ENCODE measurements around the gene NARF. TPM values are rescaled to one million over a fixed set of nuclear protein-coding genes. Genes with fewer than 3 reads are reported as not detected.

NARF gene
- total RNA-seq, 1 donor from 2014 or later, result 64.4 TPM

DNA sequence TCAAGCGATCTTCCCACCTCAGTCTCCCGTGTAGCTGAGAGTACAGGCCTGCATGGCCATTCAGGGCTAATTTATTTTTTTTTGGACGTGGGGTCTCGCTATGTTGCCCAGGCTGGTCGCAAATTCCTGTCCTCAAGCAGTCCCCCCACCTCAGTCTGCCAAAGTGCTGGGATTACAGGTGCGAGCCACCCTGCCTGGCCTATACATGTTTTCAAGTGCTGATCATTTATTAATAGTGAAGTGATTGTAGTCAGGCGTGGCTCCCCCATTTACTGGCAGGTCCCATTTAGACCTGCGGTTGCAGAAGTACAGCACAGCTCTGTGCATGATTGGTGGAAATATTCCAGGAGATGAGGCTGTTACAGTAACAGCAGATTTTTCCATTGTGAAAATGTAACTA lies 69.4 kb downstream of the NARF start:
- FAIRE-seq (no peak), DNase-seq (ENCODE audit: low read depth) (peak; percentile 28)
- Histone ChIP-seq H3K4me1 (ENCODE audit: insufficient read depth, low read length) (peaks cover 22% of the 10 kb centered on the region), H3K9me3 (ENCODE audit: insufficient read depth, low read depth, low read length) (no peaks in the 10 kb centered on the region), H3K4me2 (ENCODE audit: low read length) (no peak overlapping the region), H3K9ac (ENCODE audit: low read length) (no peak overlapping the region), H3K79me2 (ENCODE audit: insufficient read depth, low read length) (peaks cover 100% of the 10 kb centered on the region), H3K27me3 (ENCODE audit: insufficient read depth, low read length) (no peaks in the 10 kb centered on the region), H2AFZ (ENCODE audit: low read depth, low read length) (no peak overlapping the region), H3K36me3 (ENCODE audit: insufficient read depth, low read length) (no peaks in the 10 kb centered on the region), H3K27ac (ENCODE audit: low read depth, low read length) (no peak overlapping the region), H4K20me1 (ENCODE audit: insufficient read depth, low read length) (peaks cover 92% of the 10 kb centered on the region), H3K4me3 (ENCODE audit: insufficient read depth, low read depth, low read length) (no peak overlapping the region)
- no peak overlapping the region for H3K4me3 Mint-ChIP-seq (ENCODE audit: unreplicated experiment)
- H3K4me1 Mint-ChIP-seq (ENCODE audit: low read depth, unreplicated experiment), result peaks cover 38% of the 10 kb centered on the region
- TF ChIP-seq, protein P1, sequence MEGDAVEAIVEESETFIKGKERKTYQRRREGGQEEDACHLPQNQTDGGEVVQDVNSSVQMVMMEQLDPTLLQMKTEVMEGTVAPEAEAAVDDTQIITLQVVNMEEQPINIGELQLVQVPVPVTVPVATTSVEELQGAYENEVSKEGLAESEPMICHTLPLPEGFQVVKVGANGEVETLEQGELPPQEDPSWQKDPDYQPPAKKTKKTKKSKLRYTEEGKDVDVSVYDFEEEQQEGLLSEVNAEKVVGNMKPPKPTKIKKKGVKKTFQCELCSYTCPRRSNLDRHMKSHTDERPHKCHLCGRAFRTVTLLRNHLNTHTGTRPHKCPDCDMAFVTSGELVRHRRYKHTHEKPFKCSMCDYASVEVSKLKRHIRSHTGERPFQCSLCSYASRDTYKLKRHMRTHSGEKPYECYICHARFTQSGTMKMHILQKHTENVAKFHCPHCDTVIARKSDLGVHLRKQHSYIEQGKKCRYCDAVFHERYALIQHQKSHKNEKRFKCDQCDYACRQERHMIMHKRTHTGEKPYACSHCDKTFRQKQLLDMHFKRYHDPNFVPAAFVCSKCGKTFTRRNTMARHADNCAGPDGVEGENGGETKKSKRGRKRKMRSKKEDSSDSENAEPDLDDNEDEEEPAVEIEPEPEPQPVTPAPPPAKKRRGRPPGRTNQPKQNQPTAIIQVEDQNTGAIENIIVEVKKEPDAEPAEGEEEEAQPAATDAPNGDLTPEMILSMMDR (IDR thresholded peaks at IDR 0.05; ENCODE audit: insufficient read depth, low read depth, low read length), result no peak
- no peak for TF ChIP-seq EZH2 (IDR thresholded peaks at IDR 0.05; ENCODE audit: insufficient read depth, low read length)
- no peaks in the 10 kb centered on the region for H3K27me3 Mint-ChIP-seq (ENCODE audit: low read depth, unreplicated experiment)
- H3K9me3 Mint-ChIP-seq (ENCODE audit: unreplicated experiment), result no peaks in the 10 kb centered on the region
- no peak overlapping the region for H3K27ac Mint-ChIP-seq (ENCODE audit: unreplicated experiment)
- H3K36me3 Mint-ChIP-seq (ENCODE audit: low read depth, unreplicated experiment), result no peaks in the 10 kb centered on the region

DNA sequence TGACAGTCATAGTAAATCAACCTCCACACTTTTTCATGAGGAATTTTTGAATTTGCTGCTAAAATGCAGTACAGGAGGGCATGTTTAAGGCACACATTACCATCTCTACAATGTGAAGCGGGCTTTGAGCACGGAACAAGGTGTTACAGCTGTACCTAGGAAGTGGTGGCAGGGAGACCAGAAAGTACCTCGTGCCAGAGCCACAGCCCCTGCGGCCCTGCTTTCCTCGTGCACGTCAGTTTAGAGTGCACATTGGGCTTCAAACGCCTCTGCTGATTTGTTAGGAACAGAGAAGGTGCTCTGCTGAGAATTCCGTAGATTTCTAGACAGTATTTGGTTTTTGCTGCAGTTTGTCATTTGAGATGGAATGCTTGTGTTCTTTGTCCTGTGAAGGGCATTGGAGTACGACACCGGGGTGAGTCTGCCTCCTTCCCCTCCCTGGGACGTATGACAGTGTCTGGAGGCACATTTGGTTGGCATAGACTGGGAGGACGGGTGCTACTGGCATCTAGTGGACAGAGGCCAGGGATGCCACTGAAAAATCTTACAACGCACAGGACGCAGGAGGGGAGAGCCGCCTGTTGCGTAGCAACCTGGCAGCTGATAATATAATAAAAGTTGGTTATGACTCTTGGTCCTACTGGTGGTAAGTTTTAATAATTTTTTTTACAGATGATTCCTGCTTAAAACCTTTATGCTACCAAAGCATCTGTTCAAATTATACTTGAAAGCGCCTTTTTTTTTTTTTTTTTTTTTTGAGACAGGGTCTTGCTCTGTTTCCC lies 70.1 kb downstream of the NARF start:
- Mint-ChIP-seq H3K9me3 (ENCODE audit: unreplicated experiment) (no peaks in the 10 kb centered on the region), H3K36me3 (ENCODE audit: low read depth, unreplicated experiment) (no peaks in the 10 kb centered on the region), H3K27me3 (ENCODE audit: low read depth, unreplicated experiment) (no peaks in the 10 kb centered on the region), H3K27ac (ENCODE audit: unreplicated experiment) (peak overlapping the region; percentile 1), H3K4me1 (ENCODE audit: low read depth, unreplicated experiment) (peaks cover 35% of the 10 kb centered on the region), H3K4me3 (ENCODE audit: unreplicated experiment) (no peak overlapping the region)
- H3K4me2 ChIP-seq (ENCODE audit: low read length), result peak overlapping the region; percentile 32
- H3K36me3 ChIP-seq (ENCODE audit: insufficient read depth, low read length), result no peaks in the 10 kb centered on the region
- no peak overlapping the region for H3K4me3 ChIP-seq (ENCODE audit: insufficient read depth, low read depth, low read length)
- no peak for TF ChIP-seq EZH2 (IDR thresholded peaks at IDR 0.05; ENCODE audit: insufficient read depth, low read length)
- TF ChIP-seq, protein P1 (IDR thresholded peaks at IDR 0.05; ENCODE audit: insufficient read depth, low read depth, low read length), result peak; percentile 30
- DNase-seq (ENCODE audit: low read depth) (peak; percentile 15), FAIRE-seq (no peak)
- H3K27me3 ChIP-seq (ENCODE audit: insufficient read depth, low read length), result no peaks in the 10 kb centered on the region
- H2AFZ ChIP-seq (ENCODE audit: low read depth, low read length), result no peak overlapping the region
- no peak overlapping the region for H3K27ac ChIP-seq (ENCODE audit: low read depth, low read length)
- peaks cover 87% of the 10 kb centered on the region for H4K20me1 ChIP-seq (ENCODE audit: insufficient read depth, low read length)
- H3K9me3 ChIP-seq (ENCODE audit: insufficient read depth, low read depth, low read length), result no peaks in the 10 kb centered on the region
- peaks cover 100% of the 10 kb centered on the region for H3K79me2 ChIP-seq (ENCODE audit: insufficient read depth, low read length)
- peak overlapping the region; percentile 0 for H3K9ac ChIP-seq (ENCODE audit: low read length)
- H3K4me1 ChIP-seq (ENCODE audit: insufficient read depth, low read length), result peaks cover 22% of the 10 kb centered on the region

DNA sequence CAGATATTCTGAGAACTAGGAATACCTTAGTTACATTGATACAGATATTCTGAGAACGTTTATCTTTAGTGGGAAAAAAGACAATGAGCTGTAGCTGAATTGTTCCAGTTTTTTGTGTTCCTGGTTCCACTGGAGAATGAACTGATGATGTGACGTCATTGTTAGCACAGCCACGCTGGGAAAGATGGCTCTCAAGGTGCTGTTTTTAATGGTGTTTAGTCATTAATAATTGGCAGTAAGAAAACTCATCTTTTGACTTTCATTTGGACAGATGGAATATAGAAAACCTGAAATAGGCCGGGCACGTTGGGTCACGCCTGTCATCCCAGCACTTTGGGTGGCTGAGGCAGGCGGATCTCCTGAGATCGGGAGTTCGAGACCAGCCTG lies 71.4 kb downstream of the NARF start:
- Histone ChIP-seq H3K27me3 (ENCODE audit: insufficient read depth, low read length) (no peaks in the 10 kb centered on the region), H3K4me2 (ENCODE audit: low read length) (peak overlapping the region; percentile 3), H3K27ac (ENCODE audit: low read depth, low read length) (no peak overlapping the region), H3K36me3 (ENCODE audit: insufficient read depth, low read length) (no peaks in the 10 kb centered on the region), H4K20me1 (ENCODE audit: insufficient read depth, low read length) (peaks cover 87% of the 10 kb centered on the region), H2AFZ (ENCODE audit: low read depth, low read length) (no peak overlapping the region), H3K4me1 (ENCODE audit: insufficient read depth, low read length) (peaks cover 22% of the 10 kb centered on the region), H3K9me3 (ENCODE audit: insufficient read depth, low read depth, low read length) (no peaks in the 10 kb centered on the region), H3K79me2 (ENCODE audit: insufficient read depth, low read length) (peaks cover 100% of the 10 kb centered on the region), H3K4me3 (ENCODE audit: insufficient read depth, low read depth, low read length) (no peak overlapping the region), H3K9ac (ENCODE audit: low read length) (no peak overlapping the region)
- Mint-ChIP-seq H3K27ac (ENCODE audit: unreplicated experiment) (no peak overlapping the region), H3K4me1 (ENCODE audit: low read depth, unreplicated experiment) (peaks cover 39% of the 10 kb centered on the region), H3K4me3 (ENCODE audit: unreplicated experiment) (peak overlapping the region; percentile 71), H3K9me3 (ENCODE audit: unreplicated experiment) (no peaks in the 10 kb centered on the region), H3K27me3 (ENCODE audit: low read depth, unreplicated experiment) (no peaks in the 10 kb centered on the region), H3K36me3 (ENCODE audit: low read depth, unreplicated experiment) (no peaks in the 10 kb centered on the region)
- FAIRE-seq (no peak), DNase-seq (ENCODE audit: low read depth) (no peak)
- TF ChIP-seq EZH2 (IDR thresholded peaks at IDR 0.05; ENCODE audit: insufficient read depth, low read length), result no peak
- TF ChIP-seq, protein P1 (IDR thresholded peaks at IDR 0.05; ENCODE audit: insufficient read depth, low read depth, low read length), result no peak
